ENCODE data around the gene MAN1B1. TPM values are rescaled to one million over a fixed set of nuclear protein-coding genes. Genes with fewer than 3 reads are reported as not detected.

MAN1B1 gene
- total RNA-seq, 1 donor from 2014 or later, result 59.8 TPM

- Mint-ChIP-seq H3K9me3 (ENCODE audit: unreplicated experiment) (no peaks in the 10 kb centered on the region), H3K36me3 (ENCODE audit: unreplicated experiment) (no peaks in the 10 kb centered on the region), H3K27ac (ENCODE audit: unreplicated experiment) (no peak overlapping the region), H3K4me1 (ENCODE audit: low read depth, unreplicated experiment) (no peaks in the 10 kb centered on the region), H3K4me3 (ENCODE audit: unreplicated experiment) (no peak overlapping the region), H3K27me3 (ENCODE audit: unreplicated experiment) (peaks cover 8% of the 10 kb centered on the region)
- no peak for TF ChIP-seq CTCF (IDR thresholded peaks at IDR 0.05; ENCODE audit: partially characterized antibody, unreplicated experiment)
- no peak for DNase-seq
Observed at GRCh38 chr9:137048655-137049543, 37.9 kb upstream of the MAN1B1 start.

- Mint-ChIP-seq H3K36me3 (ENCODE audit: unreplicated experiment) (no peaks in the 10 kb centered on the region), H3K4me3 (ENCODE audit: unreplicated experiment) (no peak overlapping the region), H3K9me3 (ENCODE audit: unreplicated experiment) (no peaks in the 10 kb centered on the region), H3K27ac (ENCODE audit: unreplicated experiment) (no peak overlapping the region), H3K27me3 (ENCODE audit: unreplicated experiment) (peaks cover 8% of the 10 kb centered on the region), H3K4me1 (ENCODE audit: low read depth, unreplicated experiment) (no peaks in the 10 kb centered on the region)
- DNase-seq, result peak; percentile 84
- TF ChIP-seq CTCF (IDR thresholded peaks at IDR 0.05; ENCODE audit: partially characterized antibody, unreplicated experiment), result peak; percentile 73
Observed at GRCh38 chr9:137049544-137050449, 37.0 kb upstream of the MAN1B1 start.

GRCh38 chr9:137050570-137050969 lies 36.2 kb upstream of the MAN1B1 start:
- H3K9me3 Mint-ChIP-seq (ENCODE audit: unreplicated experiment), result no peaks in the 10 kb centered on the region
- no peaks in the 10 kb centered on the region for H3K36me3 Mint-ChIP-seq (ENCODE audit: unreplicated experiment)
- H3K27me3 Mint-ChIP-seq (ENCODE audit: unreplicated experiment), result peaks cover 8% of the 10 kb centered on the region
- H3K4me3 Mint-ChIP-seq (ENCODE audit: unreplicated experiment), result no peak overlapping the region
- no peak overlapping the region for H3K27ac Mint-ChIP-seq (ENCODE audit: unreplicated experiment)
- no peak for TF ChIP-seq CTCF (IDR thresholded peaks at IDR 0.05; ENCODE audit: partially characterized antibody, unreplicated experiment)
- no peak for DNase-seq
- no peaks in the 10 kb centered on the region for H3K4me1 Mint-ChIP-seq (ENCODE audit: low read depth, unreplicated experiment)

- Mint-ChIP-seq H3K36me3 (ENCODE audit: unreplicated experiment) (no peaks in the 10 kb centered on the region), H3K4me3 (ENCODE audit: unreplicated experiment) (no peak overlapping the region), H3K27me3 (ENCODE audit: unreplicated experiment) (peaks cover 8% of the 10 kb centered on the region), H3K9me3 (ENCODE audit: unreplicated experiment) (no peaks in the 10 kb centered on the region), H3K4me1 (ENCODE audit: low read depth, unreplicated experiment) (no peaks in the 10 kb centered on the region), H3K27ac (ENCODE audit: unreplicated experiment) (no peak overlapping the region)
- no peak for TF ChIP-seq CTCF (IDR thresholded peaks at IDR 0.05; ENCODE audit: partially characterized antibody, unreplicated experiment)
- DNase-seq, result no peak
Observed at GRCh38 chr9:137051145-137051724, 35.5 kb upstream of the MAN1B1 start.
